HG03469 (cell line): ENCODE data around the gene PEAK3.

Source experiments
- ATAC-seq: cut with Tn5 transposase; IDR thresholded peaks from one replicate; pipeline ENCODE4 v1.9.1; 2021; ENCODE audit warnings: mild to moderate bottlenecking, moderate library complexity, moderate number of reproducible peaks; ENCODE audit not compliant: unreplicated experiment

Gene PEAK3

DNA sequence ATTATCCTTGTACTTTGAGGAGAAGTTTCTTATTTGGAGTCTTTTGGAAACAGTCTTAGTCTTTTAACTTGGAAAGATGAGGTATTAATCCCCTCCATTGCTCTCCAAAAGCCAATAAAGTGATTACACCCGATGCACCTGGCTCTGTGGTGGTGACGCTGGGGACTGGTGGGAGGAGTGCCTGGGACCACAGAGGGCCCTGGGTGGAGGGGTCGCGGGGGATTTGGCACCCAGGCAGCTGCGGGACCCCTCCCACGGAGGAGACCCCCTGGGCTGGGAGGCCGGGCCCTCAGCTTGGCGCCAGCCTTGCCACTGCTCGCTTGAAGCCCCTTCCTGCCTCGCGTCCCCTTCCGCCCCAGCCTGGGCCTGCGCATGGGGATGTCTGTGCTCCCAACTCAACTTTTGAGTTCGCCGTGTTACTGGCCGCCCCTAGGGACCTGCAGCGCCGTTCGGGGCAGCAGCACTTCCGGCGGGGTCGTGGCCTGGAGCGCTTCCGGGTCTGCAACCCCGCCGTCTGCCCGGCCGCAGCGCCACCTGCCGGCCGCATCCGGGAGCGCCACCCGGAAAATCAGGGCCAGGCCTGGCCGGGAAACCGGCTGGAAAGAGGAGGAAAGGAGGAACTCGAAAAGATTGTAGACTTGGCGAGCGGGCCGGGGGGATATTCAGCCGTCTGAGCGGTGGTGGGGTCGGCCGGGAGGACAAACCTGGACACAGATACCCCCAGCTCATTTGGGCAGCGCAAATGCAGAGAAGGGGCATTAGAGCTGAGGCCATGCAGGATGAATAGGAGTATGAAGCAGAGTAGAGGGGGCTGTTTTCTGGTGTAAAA is 8.4 kb downstream of the PEAK3 start:
- ATAC-seq = no peak

DNA sequence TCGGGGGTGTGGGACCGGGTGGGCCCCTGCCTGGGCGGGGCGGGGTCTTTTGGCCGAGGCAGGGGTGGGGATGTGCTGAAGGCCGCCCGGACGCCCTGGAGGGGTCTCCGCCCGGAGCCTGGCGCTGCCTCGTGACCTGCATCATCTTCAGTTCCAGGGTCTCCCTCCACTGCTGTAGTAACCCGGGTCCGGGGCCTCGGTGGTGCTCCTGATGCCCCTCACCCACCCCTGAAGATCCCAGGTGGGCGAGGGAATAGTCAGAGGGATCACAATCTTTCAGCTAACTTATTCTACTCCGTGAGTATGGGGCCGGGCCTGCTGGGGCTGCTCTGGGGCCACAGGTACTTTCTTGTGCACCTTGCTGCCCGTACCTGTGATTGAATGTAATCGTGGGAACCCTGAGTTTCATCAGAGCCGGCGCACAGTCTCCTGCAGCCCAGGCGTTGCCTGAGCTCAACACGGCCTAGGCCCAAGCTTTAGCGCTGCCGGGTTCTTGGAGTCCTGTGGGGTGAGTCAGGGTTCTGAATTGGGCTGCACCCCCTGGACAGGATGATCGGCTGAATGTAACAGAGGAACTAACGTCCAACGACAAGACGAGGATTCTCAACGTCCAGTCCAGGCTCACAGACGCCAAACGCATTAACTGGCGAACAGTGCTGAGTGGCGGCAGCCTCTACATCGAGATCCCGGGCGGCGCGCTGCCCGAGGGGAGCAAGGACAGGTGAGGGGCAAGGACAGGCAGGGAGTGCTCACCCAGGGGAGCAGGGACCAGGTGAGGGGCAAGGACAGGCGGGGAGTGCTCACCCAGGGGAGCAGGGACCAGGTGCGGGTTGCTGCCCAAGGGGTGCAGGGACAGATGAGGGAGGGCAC is 10.5 kb downstream of the PEAK3 start:
- no peak for ATAC-seq

DNA sequence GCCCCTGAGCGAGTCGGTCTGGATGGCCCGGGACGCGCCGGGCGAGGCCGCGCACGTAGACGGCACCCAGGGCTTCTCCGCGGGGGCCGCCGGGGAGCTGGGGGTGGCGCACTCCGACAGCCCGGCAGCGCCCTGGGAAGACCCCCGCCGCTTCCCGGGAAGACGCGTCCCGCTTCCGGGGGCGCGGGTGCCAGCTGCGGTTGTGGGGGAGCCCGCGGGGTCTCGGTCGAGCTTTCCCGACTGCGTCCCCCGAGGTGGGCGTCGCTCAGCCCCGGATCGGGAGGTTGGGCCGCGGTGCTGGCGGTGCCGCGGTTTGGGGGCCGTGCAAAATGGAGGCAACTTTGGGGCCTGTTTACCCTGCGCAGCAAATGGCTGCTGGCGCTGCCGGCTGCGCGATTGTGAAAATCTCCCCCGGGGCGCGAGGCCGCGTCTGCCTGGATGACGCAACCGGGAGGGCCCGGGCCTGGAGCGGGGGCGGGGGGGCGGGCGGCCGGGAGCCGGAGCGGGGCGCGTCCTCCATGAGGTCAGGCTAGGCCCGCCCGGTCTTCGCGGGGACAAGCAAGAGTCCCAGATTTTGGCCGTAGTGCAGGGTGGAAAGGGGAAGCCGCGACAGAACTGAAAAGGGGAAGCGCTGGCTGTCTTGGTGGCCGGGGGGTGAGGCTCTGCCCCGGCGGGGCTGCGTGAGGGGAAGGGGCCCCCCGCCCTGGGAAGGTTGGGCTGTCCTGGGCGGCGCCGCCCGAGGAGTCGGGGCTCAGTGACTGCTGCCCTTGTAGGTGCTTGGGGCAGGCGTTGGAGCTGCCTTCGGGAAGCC is 11.3 kb downstream of the PEAK3 start:
- ATAC-seq = no peak

DNA sequence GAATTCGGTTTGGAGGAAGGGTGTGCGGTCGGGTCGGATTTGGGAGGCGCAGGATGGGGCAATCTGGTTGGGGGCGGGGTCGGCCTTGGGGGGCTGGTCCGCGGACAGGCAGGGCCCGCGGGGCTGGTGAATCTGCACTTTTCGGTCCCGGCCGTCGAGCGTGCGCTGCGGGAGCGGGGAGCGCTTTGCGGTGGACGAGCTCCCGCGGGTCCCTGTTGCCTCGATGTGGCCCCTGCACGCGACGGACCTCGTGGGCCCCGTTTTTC is 11.9 kb downstream of the PEAK3 start:
- no peak for ATAC-seq

DNA sequence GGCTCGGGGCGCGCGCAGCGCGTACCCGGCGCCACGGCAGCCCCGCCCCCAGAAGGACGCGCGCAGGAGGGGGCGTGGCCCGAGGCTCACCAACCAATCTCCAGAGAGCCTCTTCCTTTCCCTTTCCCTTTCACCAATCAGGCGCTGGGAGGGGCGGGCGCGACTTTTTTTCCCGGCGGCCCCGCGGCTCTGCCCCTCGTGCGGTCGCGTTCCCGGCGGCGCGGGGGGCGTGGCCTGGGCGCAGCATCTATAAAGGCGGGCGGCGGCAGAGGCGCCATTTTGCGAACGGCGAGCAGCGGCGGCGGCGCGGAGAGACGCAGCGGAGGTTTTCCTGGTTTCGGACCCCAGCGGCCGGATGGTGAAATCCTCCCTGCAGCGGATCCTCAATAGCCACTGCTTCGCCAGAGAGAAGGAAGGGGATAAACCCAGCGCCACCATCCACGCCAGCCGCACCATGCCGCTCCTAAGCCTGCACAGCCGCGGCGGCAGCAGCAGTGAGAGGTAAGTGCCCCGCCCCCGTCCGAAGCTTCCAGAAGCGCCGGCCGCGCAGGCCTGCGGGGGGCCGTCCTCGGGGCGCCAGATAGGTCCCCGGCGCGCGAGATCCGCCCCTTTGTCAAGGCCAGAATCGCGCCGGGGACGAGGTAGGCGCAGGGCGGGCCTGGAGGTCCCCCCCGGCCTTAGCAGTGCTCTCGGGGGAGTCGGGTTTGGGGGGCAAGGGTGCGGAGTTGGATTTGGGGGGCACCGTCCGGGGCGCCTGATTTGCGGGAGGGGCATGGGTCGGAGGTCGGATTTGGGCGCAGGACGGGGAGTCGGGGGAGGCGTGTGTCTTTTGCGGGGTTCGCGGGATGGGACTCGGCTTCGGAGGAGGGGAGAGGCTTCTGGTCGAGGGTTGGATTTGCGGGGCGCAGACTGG is 12.5 kb downstream of the PEAK3 start:
- ATAC-seq = peak; percentile 39

DNA sequence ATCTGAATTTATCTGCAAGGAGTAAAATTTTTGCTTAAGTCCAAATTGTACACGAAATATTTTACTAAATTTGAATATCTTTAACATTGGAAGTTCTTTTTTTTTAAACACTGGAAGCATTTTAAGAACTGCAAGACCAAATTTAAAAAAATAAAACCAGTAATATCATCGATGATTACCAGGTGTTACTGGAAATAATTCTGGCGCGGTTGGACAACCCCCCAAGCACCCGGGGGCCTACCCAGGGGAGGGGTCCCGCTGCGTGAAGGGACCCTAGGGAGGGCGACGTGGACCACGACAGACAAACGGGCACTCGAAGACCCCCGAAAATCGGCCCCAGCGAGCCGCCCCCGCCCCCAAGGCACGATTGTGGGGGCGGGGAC is 13.1 kb downstream of the PEAK3 start:
- ATAC-seq = no peak

DNA sequence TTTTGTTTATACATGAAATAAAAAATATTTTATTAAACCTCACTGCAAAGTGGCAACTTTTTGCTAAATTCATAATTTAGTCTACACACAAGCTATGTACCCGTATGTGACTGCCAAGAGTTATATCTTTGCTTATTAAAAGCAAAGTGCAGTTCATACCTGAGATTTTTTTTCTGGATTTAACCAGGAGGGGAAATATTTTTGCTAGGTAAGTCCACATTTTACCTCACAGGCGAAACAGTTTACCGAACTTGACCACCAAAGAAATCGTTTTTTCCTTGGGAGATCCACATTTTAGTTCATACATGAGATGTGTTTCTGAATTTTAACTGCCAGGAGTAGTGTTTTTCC is 13.5 kb downstream of the PEAK3 start:
- no peak for ATAC-seq

DNA sequence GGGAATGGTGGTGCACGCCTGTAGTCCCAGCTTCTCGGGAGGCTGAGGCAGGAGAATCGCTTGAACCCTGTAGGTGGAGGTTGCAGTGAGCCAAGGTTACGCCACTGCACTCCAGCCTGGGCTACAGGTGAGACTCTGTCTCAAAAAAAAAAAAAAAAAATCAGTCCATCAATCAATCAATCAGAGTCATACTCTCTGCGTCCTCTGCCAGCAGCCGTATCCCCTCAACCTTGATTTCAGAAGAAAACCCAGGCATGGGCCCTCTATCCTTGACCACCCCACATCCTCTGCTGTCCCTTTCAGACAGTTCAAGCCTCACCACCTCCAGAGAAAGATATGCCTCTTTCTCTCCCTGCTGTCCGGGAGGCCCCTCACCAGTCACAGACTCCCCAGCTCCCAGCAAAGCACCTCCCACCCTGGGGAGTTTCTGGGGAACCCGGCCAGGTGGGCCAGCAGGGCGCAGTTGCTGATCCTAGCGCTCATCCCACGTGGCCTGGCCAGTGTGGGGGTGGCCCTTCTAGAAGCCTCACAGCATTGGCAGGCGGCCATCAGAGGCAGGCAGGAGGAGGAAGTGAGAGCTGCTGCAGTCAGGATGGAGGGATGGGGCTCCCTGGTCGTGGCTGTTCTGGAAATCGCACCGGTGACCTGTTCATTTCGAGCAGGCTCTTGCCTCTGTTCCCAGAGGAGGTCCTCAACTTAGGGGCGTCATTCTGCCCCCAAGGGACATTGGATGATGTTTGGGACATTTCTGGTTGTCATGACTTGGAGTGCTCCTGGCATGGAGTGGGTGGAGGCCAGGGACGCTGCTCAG is 15.6 kb downstream of the PEAK3 start:
- ATAC-seq = no peak

DNA sequence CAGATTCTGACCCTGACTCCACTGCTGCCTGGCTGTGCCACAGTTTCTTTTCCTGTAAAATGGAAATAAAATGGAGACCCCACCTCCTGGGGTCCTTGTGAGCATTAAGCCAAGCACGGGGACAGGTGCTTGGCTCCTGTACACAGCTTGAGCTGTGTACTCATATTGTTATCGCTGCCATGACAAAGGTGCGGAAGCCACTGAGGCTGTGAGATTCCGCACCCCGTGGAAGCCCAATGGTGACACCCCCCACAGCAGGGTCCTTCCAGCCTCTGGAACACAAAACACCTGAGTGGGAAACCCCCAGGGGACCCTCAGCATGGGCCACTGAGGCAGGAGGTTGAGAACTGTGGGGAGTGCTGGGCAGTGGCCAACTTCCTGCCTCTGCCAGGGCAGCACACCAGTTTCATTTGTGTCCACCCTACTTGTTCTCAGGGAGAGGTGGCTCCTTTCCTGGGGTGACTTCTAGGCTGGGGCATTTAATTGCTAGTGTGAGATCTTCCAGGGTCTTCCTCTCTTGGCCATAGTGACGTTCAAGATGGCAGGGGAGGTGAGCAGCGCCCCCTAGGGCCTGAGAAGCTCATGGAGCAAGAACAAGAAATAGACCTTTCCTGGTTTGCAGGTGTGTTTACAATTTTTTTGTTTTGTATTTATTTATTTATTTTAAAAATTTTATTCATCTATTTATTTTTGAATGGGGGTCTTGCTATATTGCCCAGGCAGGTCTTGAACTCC is 20.4 kb downstream of the PEAK3 start:
- no peak for ATAC-seq

DNA sequence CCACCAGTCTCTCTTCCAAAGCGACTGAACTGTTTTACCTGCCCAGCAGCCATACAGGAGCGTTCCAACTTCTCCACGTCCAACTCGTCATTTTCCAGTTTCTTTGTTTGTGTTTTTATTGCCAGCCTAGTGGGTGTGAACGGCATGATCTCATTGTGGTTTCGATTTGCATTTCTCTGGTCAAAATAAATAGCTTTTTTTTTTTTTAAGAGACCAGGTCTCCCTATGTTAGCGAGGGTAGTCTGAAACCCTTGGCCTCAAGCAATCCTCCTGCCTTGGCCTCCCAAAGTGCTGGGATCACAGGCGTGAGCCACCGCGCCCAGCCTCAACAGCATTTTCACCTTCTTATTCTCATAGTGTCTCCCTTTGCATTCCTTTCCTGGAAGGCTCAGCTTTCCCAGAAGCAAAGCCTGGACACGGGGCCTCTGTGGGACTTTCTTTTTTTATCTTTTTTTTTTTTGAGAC is 21.6 kb downstream of the PEAK3 start:
- ATAC-seq = no peak

DNA sequence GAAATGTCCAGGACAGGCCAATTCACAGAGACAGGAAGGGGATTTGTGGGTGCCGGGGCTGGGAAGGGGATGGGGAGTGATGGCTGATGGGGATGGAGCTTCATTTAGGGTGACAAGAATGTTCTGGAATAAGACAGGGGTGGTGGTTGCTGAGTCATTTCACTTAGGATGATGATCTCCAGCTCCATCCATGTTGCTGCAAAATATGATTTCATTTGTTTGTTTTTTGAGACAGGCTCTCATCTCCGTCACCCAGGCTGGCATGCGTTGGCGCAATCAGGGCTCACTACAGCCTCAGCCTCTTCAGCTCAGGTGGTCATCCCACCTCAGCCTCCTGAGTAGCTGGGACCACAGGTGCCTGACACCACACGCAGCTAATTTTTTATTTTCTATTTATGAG is 22.6 kb downstream of the PEAK3 start:
- ATAC-seq = no peak

DNA sequence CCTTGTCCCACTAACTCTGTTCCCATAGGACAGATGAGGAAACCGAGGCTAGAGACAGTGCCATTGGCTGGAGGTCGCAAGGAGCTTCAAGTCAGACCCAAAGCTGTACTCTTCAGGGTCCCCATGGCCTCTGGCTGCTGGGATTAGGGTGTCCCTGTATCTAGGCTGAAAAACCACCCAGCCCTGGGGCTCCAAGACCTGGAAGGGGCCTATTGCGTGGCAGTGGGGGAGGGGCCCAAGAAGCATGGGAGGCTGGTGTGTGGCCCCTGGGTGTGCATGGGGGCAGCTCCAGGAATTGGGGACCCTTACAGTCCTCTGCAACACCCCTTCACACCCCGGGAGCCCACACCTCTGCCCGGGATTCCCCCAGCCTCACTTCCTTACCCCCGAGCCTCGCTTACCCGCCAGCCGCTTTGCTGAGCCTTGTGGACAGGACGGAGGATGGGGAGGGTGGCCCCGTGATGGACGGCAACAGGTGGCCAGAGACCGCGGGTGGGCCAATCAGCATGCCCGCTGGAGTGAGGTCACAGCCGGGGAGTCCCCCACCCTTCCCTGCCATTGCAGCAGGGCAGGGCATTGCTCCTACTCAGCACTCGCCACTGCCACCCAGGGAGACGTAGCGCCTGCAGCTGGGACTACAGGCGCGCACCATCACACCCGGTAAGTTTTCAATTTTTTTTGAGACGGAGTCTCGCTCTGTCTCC is 25.8 kb downstream of the PEAK3 start, which contains the start of gene JSRP1:
Gene JSRP1 (minus strand): TSS at position 436 of the 704 bp plus-strand sequence. CDS start 1,103 bp downstream, outside the sequence.
- no peak for ATAC-seq

DNA sequence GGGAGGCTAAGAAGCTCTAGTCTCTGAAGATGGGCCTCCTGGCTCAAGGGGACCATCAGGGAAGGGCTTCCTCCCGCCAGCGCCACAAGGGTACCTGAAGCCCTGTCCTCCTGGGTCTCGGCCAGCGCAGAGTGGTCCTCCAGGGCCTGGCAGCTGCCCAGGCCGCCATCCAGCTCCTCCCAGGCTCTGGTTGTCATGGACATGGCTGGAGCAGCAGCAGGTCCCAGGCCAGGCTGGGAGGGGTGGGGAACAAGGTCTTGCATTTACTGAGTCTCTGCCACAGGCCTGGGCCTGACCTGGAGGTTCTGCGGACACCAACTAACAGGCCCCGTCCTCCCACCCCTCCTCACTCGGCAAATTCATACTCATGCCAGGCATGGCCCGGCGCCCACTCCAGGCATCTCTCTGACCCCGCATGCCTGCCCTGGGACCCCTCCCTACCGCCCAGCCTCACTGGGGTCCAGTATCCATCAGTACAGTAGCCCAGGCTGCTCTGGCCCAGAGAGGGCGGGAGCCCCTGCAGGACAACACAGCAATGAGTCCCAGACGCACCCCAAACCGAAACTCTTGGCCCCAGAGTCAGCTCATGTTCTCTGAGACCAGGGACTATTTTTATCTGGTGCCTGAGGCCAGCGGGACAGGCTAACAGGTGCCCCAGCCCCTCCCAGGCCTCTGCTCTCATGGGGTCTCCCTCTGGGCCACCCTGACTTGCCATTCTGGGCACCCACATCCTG is 26.7 kb downstream of the PEAK3 start:
- no peak for ATAC-seq

DNA sequence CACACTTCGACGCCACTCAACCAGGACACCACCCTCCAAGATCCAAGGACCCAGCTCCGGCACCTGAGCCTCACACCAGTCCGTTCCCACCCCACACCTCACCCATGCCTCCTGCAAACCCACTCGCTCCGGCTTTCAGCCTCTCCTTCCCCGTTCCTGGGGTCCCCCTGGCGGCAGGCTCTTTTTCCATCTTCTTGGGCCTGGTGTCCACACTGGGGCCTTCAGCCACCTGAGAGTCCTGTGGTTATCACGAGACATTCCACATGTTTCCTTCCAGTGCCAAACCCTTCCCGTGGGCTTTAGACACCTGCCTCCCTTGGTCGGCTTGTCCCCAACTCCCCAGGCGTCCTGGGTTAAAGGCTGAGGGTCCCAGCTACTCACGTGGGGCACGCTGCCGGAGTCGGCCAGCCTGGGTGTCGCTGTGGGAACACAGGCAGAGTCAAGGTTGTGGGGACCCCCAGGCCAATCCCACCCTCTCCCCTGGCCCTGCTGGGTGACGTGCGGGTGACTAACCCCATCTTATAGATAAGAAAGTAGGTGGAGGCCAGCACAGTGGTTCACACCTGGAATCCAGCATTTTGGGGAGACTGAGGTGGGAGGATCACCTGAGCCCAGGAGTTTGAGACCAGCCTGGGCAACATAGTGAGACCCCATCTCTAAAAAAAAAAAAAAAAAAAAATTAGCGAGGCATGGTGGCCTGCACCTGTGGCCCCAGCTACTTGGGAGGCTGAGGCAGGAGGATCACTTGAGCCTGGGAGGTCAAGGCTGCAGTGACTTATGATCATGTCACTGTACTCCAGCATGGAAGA is 27.7 kb downstream of the PEAK3 start:
- no peak for ATAC-seq

DNA sequence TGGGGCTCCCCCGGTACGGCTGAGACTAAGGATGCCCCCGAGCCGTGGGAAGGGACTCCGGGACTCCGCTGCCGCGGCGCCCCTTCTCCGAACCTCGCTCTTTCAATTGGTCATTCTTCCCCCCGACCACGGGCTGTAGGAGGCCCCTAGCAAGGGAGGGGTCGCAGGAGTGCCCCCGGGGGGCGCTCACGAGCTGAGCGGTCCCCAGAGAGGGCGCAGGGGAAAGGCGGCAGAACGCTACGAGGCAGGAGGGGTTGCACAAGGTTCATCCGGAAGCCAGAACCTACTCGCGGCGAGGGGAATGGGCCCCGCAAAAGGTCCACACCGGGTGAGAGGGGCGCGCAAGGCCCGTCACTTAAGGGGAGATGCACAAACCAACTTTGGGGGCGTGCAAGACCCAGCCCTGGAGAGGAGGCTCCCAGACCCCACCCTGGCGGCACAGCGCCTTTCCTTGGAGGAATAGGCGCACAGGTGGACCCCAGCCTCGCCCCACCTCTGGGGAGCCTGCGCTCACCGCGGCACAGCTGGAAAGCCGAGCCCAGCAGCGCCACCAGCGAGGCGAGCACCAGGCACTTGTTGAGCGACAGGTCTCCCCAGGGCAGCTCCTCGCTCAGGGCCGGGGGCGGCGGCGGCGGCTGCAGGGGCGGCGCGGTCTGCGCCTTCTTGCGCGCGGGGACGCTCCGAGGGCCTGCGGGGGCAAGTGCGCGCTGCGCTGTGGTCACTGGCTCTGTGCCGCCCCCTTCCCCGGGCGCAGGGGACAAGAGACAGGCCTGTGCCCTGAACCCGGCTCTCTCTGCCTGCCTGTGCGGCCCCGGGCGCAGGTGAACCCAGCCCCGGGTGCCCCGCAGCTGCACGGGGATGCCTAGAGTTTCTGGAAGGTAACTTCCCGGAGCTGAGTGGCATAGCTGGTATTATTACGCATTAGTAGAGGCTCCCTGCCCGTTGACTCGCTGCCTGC is 28.6 kb downstream of the PEAK3 start:
- ATAC-seq = no peak

DNA sequence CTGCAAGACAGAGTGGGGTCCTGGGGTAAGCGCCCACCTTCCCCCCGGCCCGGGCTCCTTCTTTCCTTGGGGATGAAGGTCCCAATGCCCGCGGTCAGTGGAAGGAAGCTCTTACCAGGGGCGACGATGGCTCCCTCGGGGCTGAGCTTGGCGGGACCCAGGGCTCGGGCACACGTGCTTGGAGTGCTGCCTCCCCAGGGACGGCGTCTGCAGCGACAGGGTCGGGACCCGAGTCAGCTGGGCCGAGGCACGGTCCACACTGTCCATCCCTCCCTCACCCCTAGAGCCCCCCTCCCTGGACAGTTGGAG is 29.2 kb downstream of the PEAK3 start:
- no peak for ATAC-seq
